Kidney epithelial cell (primary cell): ENCODE results near the gene SIK3. TPM values are rescaled to one million over a fixed set of nuclear protein-coding genes. Genes with fewer than 3 reads are reported as not detected.

Experiments
- DNase-seq: peaks from one replicate; pipeline ENCODE4 v3.0.0-alpha.2; 2010; ENCODE audit warnings: low read depth
- H3K27me3 ChIP-seq: 2 replicates; pipeline ENCODE4 v1.6.0; 2011; ENCODE audit warnings: low read length; ENCODE audit not compliant: control insufficient read depth, insufficient read depth
- H3K36me3 ChIP-seq: 2 replicates; pipeline ENCODE4 v1.5.1; 2011; ENCODE audit warnings: low read length; ENCODE audit not compliant: control insufficient read depth, insufficient read depth
- H3K4me3 ChIP-seq: 2 replicates; pipeline ENCODE4 v1.5.1; 2011; ENCODE audit warnings: low read depth, mild to moderate bottlenecking, control low read depth, low read length
- total RNA-seq: library from RNA; depleted of rRNA; stranded (reverse); fragments of >200 nt; gene quantifications from 2 replicates; pipeline ENCODE4 v1.2.3, GENCODE V29; 2015
- TF ChIP-seq, protein P1 (sequence below): IDR thresholded peaks from 2 replicates; pipeline ENCODE4 v1.5.1; 2011; ENCODE audit warnings: mild to moderate bottlenecking, moderate library complexity, low read length, control low read depth, inconsistent platforms; ENCODE audit not compliant: insufficient read depth, poor library complexity, severe bottlenecking

The SIK3 gene
- total RNA-seq, 1 donor from 2014 or later = 12.9 TPM

DNA sequence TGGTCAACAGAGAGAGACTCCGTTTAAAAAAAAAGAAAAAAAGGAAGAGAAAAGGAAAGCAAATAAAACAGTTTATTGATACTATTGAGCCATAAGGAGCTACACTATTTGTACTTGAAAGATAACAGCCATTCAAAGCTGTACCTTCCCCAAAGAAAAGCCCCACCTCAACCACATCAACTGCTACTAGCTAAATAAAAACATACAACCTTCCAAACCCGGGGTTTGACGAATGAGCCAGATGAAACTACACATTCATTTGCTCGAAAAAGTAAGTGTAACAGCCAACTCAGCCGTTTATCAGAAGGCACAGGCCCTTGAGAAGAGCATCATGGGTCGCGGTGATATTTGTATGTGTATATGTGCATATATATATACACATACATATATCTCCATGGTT is 78.4 kb downstream of the SIK3 start:
- no peaks in the 10 kb centered on the region for H3K36me3 ChIP-seq
- TF ChIP-seq, protein P1, sequence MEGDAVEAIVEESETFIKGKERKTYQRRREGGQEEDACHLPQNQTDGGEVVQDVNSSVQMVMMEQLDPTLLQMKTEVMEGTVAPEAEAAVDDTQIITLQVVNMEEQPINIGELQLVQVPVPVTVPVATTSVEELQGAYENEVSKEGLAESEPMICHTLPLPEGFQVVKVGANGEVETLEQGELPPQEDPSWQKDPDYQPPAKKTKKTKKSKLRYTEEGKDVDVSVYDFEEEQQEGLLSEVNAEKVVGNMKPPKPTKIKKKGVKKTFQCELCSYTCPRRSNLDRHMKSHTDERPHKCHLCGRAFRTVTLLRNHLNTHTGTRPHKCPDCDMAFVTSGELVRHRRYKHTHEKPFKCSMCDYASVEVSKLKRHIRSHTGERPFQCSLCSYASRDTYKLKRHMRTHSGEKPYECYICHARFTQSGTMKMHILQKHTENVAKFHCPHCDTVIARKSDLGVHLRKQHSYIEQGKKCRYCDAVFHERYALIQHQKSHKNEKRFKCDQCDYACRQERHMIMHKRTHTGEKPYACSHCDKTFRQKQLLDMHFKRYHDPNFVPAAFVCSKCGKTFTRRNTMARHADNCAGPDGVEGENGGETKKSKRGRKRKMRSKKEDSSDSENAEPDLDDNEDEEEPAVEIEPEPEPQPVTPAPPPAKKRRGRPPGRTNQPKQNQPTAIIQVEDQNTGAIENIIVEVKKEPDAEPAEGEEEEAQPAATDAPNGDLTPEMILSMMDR = no peak
- H3K4me3 ChIP-seq = no peak overlapping the region
- no peaks in the 10 kb centered on the region for H3K27me3 ChIP-seq
- no peak for DNase-seq

DNA sequence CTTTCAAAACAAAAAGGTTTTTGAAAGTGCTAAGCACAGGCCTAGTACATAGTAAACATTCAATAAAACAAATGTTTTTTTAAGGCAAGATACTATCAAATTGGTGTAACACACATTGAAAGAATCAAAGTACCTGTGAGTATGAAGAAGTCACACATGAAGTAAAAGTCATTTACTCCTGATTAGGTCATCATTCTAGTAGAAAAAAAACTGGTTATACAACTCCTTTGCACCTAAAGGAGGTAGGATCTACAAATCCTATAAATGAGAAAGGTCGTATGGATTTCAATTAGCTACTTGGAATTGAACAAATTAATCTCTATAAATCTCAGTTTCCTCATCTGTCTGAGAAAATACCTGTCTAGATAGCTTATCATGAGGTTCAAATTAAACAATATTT is 80.8 kb downstream of the SIK3 start:
- Histone ChIP-seq H3K27me3 (no peaks in the 10 kb centered on the region), H3K36me3 (no peaks in the 10 kb centered on the region), H3K4me3 (no peak overlapping the region)
- TF ChIP-seq, protein P1 = no peak
- DNase-seq = no peak

DNA sequence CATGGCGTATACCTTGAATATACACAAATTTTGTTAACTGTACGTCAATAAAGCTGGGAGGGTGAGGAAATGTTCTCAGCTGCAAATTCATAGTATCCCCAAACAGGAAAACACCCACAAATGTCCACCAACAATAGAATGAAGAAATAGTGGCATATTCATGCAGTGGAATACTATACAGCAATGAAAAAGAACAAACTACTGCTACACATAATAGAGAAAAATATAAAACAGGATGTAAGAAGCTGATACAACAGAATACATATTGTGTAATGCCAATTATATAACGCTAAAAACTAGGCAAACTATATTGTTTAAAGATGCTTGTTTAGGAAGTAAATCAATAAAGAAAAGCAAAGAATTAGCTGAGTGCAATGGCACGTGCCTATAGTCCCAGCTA is 81.5 kb downstream of the SIK3 start:
- TF ChIP-seq, protein P1 = no peak
- DNase-seq = no peak
- no peaks in the 10 kb centered on the region for H3K27me3 ChIP-seq
- H3K36me3 ChIP-seq = no peaks in the 10 kb centered on the region
- H3K4me3 ChIP-seq = no peak overlapping the region

DNA sequence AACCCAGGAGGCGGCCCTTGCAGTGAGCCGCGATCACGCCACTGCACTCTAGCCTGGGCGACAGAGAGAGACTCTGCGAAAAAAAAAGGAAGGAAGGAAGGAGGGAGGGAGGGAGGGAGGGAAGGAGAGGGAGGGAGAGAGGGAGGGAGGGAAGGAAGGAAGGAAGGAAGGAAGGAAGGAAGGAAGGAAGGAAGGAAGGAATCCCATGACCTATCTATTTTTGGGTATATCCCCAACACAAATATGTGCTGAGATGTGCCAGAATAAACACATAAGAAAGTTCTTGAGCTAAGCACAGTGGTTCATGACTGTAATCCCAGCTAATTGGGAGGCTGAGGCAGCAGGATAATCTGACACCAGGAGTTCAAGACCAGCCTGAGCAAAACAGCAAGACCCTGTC is 82.0 kb downstream of the SIK3 start:
- no peaks in the 10 kb centered on the region for H3K27me3 ChIP-seq
- no peak for DNase-seq
- TF ChIP-seq, protein P1 = no peak
- H3K4me3 ChIP-seq = no peak overlapping the region
- no peaks in the 10 kb centered on the region for H3K36me3 ChIP-seq

DNA sequence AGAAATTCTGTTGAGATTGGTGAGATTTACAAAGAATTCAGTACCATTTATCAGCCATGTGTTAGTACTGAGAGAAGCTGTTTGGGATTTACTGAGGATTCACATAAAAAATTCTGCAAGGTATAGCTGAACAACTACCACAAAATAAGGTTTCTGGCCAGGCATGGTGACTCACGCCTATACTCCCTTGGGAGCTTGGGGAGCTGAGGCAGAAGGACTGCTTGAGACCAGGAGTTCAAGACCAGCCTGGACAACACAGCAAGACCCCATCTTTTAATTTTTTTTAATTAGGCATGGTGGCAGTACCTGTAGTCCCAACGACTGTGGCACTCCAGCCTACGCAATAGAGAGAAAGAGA is 86.7 kb downstream of the SIK3 start:
- H3K4me3 ChIP-seq = no peak overlapping the region
- TF ChIP-seq, protein P1 = no peak
- H3K27me3 ChIP-seq = no peaks in the 10 kb centered on the region
- no peaks in the 10 kb centered on the region for H3K36me3 ChIP-seq
- DNase-seq = no peak

DNA sequence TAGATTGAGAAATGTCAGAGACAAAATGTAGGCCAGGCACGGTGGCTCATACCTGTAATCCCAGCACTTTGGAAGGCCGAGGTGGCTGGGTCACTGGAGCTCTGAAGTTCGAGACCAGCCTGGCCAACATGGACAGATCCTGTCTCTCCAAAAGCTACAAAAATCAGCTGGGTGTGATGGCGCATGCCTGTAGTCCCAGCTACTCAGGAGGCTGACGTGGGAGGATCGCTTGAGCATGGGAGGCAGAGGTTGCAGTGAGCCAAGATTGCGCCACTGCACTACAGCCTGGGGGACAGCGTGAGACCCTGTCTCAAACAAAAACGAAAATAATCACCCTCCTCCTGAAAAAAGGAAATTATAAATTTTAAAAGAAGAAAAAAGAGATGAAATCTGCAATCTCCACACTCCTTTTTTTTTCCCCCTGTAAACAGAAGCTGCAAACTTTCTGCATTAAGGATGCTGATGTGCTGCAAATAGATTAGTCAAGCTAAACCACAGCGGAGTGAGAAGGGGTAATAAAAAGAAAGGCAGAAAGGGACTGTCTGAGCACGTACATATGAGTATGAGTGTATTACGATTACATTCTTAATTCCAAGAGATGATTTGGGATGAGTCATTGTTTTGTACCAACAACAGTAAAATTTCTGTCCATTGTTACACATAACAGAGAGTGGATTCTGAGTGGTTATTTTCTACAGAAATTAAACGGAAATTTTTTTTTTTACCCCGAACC is 87.3 kb downstream of the SIK3 start:
- Histone ChIP-seq H3K4me3 (no peak overlapping the region), H3K36me3 (no peaks in the 10 kb centered on the region), H3K27me3 (no peaks in the 10 kb centered on the region)
- TF ChIP-seq, protein P1 = no peak
- no peak for DNase-seq
